Measurements from ENCODE around the gene PSMC3.
A peak's percentile ranks its signal among the peaks of the same experiment; 100 is the strongest.

The PSMC3 gene

GRCh38 chr11:47407746-47408590 lies 18.3 kb downstream of the PSMC3 start, which contains the start of gene SLC39A13:
SLC39A13 (plus strand) TSS chr11:47408590; CDS start chr11:47410095, 1,505 bp downstream.
- TF ChIP-seq ZFX (IDR thresholded peaks at IDR 0.05): peak; percentile 67; the same call in 1 of the 2 replicates
- TF ChIP-seq CTCF (conservative IDR thresholded peaks at IDR 0.05): peak; percentile 96
- peak within 1 kb of the TSS; percentile 89 for H3K27ac ChIP-seq

- peak overlapping the region; percentile 89 for H3K27ac ChIP-seq
- no peak for TF ChIP-seq ZFX (IDR thresholded peaks at IDR 0.05)
- no peak for TF ChIP-seq CTCF (conservative IDR thresholded peaks at IDR 0.05)
These were observed 19.1 kb downstream of the PSMC3 start for GRCh38 chr11:47406896-47407745.

GRCh38 chr11:47403571-47403970 lies 22.7 kb downstream of the PSMC3 start:
- TF ChIP-seq CTCF (conservative IDR thresholded peaks at IDR 0.05) (no peak), ZFX (IDR thresholded peaks at IDR 0.05) (no peak)
- no peak overlapping the region for H3K27ac ChIP-seq

GRCh38 chr11:47403135-47403534 lies 23.1 kb downstream of the PSMC3 start:
- TF ChIP-seq ZFX (IDR thresholded peaks at IDR 0.05) (no peak), CTCF (conservative IDR thresholded peaks at IDR 0.05) (no peak)
- no peak overlapping the region for H3K27ac ChIP-seq

- no peak for TF ChIP-seq CTCF (conservative IDR thresholded peaks at IDR 0.05)
- TF ChIP-seq ZFX (IDR thresholded peaks at IDR 0.05): no peak
- H3K27ac ChIP-seq: no peak overlapping the region
These were observed 25.4 kb downstream of the PSMC3 start for GRCh38 chr11:47400768-47401279.

GRCh38 chr11:47399860-47400767 lies 26.1 kb downstream of the PSMC3 start:
- TF ChIP-seq CTCF (conservative IDR thresholded peaks at IDR 0.05) (no peak), ZFX (IDR thresholded peaks at IDR 0.05) (no peak)
- H3K27ac ChIP-seq: no peak overlapping the region

Data from C4-2B (cell line).